H1 (cell line): ENCODE data around the gene SNX19. TPM values are rescaled to one million over a fixed set of nuclear protein-coding genes. Genes with fewer than 3 reads are reported as not detected.

ENCODE experiments used
- CTCF ChIA-PET: fragments of 300-600 bp; sonication (Branson Sonifier 250); formaldehyde crosslinking; loops from one replicate; lab custom pipeline; 2021; ENCODE audit not compliant: partially characterized antibody; lab: Charles Lee
- POLR2A ChIA-PET: fragments of 300-600 bp; sonication (Branson Sonifier 250); formaldehyde crosslinking; loops from one replicate; lab custom pipeline; 2021; ENCODE audit warnings: inconsistent platforms; ENCODE audit not compliant: partially characterized antibody; lab: Charles Lee
- DNase-seq, 2 experiments: peaks; one replicate each; pipeline versions ENCODE4 v3.0.0 to v3.0.0-alpha.2; 2010 to 2022; ENCODE audit warnings: low spot score in 2 of 2, low read depth in 1 of 2, mixed read lengths in 1 of 2
- FAIRE-seq: peaks from 2 replicates; lab custom pipeline; 2011; peaks lifted over from hg19 to GRCh38; lab: Jason Lieb, UNC
- H2AFZ ChIP-seq: 2 replicates; pipeline ENCODE4 v1.8.1; 2012; ENCODE audit warnings: low read length, inconsistent platforms
- H2AK5ac ChIP-seq: 2 replicates; pipeline ENCODE4 v1.6.1; 2013; ENCODE audit warnings: low read depth, low read length
- H2BK120ac ChIP-seq: replicated peaks from 2 replicates; pipeline ENCODE3; 2013; ENCODE audit warnings: low read depth, low read length, inconsistent platforms
- H2BK12ac ChIP-seq: 2 replicates; pipeline ENCODE4 v1.6.1; 2013; ENCODE audit warnings: low read depth, low read length
- H2BK15ac ChIP-seq: 2 replicates; pipeline ENCODE4 v1.6.1; 2013; ENCODE audit warnings: low read length
- H2BK20ac ChIP-seq: 2 replicates; pipeline ENCODE4 v1.6.1; 2013; ENCODE audit warnings: low read length
- H2BK5ac ChIP-seq: 2 replicates; pipeline ENCODE4 v1.6.1; 2013; ENCODE audit warnings: low read depth, low read length
- H3K14ac ChIP-seq: 2 replicates; pipeline ENCODE4 v1.6.1; 2013; ENCODE audit warnings: inconsistent platforms; ENCODE audit not compliant: insufficient read length
- H3K18ac ChIP-seq: 2 replicates; pipeline ENCODE4 v1.6.1; 2013; ENCODE audit warnings: low read length; ENCODE audit errors: extremely low read depth
- H3K23ac ChIP-seq: 2 replicates; pipeline ENCODE4 v1.6.1; 2013; ENCODE audit warnings: inconsistent platforms; ENCODE audit not compliant: insufficient read length
- H3K23me2 ChIP-seq: 2 replicates; pipeline ENCODE4 v1.6.1; 2013; ENCODE audit warnings: low read depth, low read length
- H3K27ac ChIP-seq: 2 replicates; pipeline ENCODE4 v1.6.1; 2011; ENCODE audit warnings: low read depth, low read length, inconsistent platforms
- H3K27me3 ChIP-seq, 4 experiments: replicated peaks in 1 of 4; 1 replicate in 1 of 4; 2 replicates in 3 of 4; pipeline versions ENCODE4 v1.6.1 to v1.8.1; 2011 to 2013; ENCODE audit warnings: low read length in 3 of 4, mild to moderate bottlenecking in 3 of 4, inconsistent platforms in 2 of 4, mixed read lengths in 2 of 4, moderate library complexity in 1 of 4; ENCODE audit not compliant: control insufficient read depth in 3 of 4, insufficient read depth in 3 of 4; ENCODE audit errors: extremely low read depth in 1 of 4
- H3K36me3 ChIP-seq, 4 experiments: 2 replicates each; pipeline versions ENCODE4 v1.6.1 to v1.8.1; 2011 to 2013; ENCODE audit warnings: mild to moderate bottlenecking in 4 of 4, low read length in 3 of 4, moderate library complexity in 2 of 4, control low read depth in 1 of 4, inconsistent platforms in 1 of 4; ENCODE audit not compliant: insufficient read depth in 4 of 4, control insufficient read depth in 2 of 4
- H3K4ac ChIP-seq: replicated peaks from 2 replicates; pipeline ENCODE3; 2013; ENCODE audit warnings: low read length, low read depth, mixed read lengths, inconsistent platforms; ENCODE audit not compliant: insufficient read length
- H3K4me1 ChIP-seq, 4 experiments: replicated peaks in 1 of 4; 1 replicate in 1 of 4; 2 replicates in 3 of 4; pipeline versions ENCODE4 v1.6.1 to v1.8.1; 2011 to 2013; ENCODE audit warnings: low read length in 3 of 4, inconsistent platforms in 2 of 4, mixed read lengths in 1 of 4; ENCODE audit not compliant: insufficient read depth in 4 of 4, control insufficient read depth in 3 of 4
- H3K4me2 ChIP-seq, 2 experiments: 2 replicates each; pipeline versions ENCODE4 v1.6.1 to v1.8.1; 2011 to 2013; ENCODE audit warnings: low read depth in 2 of 2, low read length in 2 of 2, control low read depth in 1 of 2, inconsistent platforms in 1 of 2, mild to moderate bottlenecking in 1 of 2; ENCODE audit not compliant: insufficient read depth in 1 of 2
- H3K4me3 ChIP-seq, 4 experiments: fragments of 200-600, 300-600 bp in 1 of 4; sonication (generic), shearing (Covaris generic), sonication (Bioruptor Twin) in 1 of 4; 2 replicates each; pipeline versions ENCODE4 v1.5.1 to v1.8.1; 2011 to 2016; ENCODE audit warnings: low read length in 4 of 4, low read depth in 3 of 4, control low read depth in 2 of 4, inconsistent platforms in 2 of 4, mild to moderate bottlenecking in 2 of 4, mixed read lengths in 1 of 4, moderate library complexity in 1 of 4; ENCODE audit not compliant: insufficient read depth in 2 of 4; ENCODE audit errors: extremely low read depth in 1 of 4
- H3K56ac ChIP-seq: replicated peaks from 2 replicates; pipeline ENCODE3; 2013; ENCODE audit warnings: low read depth, mild to moderate bottlenecking, mixed read lengths, low read length, inconsistent platforms; ENCODE audit not compliant: insufficient read length
- H3K79me1 ChIP-seq: 2 replicates; pipeline ENCODE4 v1.6.1; 2013; ENCODE audit warnings: low read depth, low read length, control low read depth
- H3K79me2 ChIP-seq, 2 experiments: 2 replicates each; pipeline versions ENCODE4 v1.6.1 to v1.8.1; 2012 to 2013; ENCODE audit warnings: low read length in 2 of 2, mild to moderate bottlenecking in 2 of 2, inconsistent platforms in 1 of 2; ENCODE audit not compliant: insufficient read depth in 2 of 2, control insufficient read depth in 1 of 2
- H3K9ac ChIP-seq, 4 experiments: replicated peaks in 1 of 4; 1 replicate in 1 of 4; 2 replicates in 3 of 4; pipeline versions ENCODE4 v1.6.1 to v1.8.1; 2011 to 2013; ENCODE audit warnings: low read depth in 3 of 4, low read length in 3 of 4, control low read depth in 2 of 4, mild to moderate bottlenecking in 2 of 4, moderate library complexity in 2 of 4, inconsistent platforms in 1 of 4; ENCODE audit errors: extremely low read depth in 1 of 4
- H3K9me3 ChIP-seq, 2 experiments: 2 replicates each; pipeline versions ENCODE4 v1.6.1 to v1.8.1; 2012 to 2013; ENCODE audit warnings: mild to moderate bottlenecking in 2 of 2, moderate library complexity in 2 of 2, control low read depth in 1 of 2, inconsistent platforms in 1 of 2, low read depth in 1 of 2, low read length in 1 of 2, mixed read lengths in 1 of 2; ENCODE audit not compliant: insufficient read depth in 2 of 2
- H4K20me1 ChIP-seq, 2 experiments: replicated peaks in 1 of 2; 2 replicates each; pipeline versions ENCODE3 to v1.8.1; 2011 to 2013; ENCODE audit warnings: inconsistent platforms in 2 of 2, low read length in 2 of 2, mild to moderate bottlenecking in 1 of 2; ENCODE audit not compliant: insufficient read depth in 2 of 2, control insufficient read depth in 1 of 2
- H4K5ac ChIP-seq: 2 replicates; pipeline ENCODE4 v1.6.1; 2013; ENCODE audit warnings: low read length, low read depth, mixed read lengths, inconsistent platforms; ENCODE audit not compliant: insufficient read length
- H4K8ac ChIP-seq: 2 replicates; pipeline ENCODE4 v1.8.0; 2013; ENCODE audit warnings: mild to moderate bottlenecking, moderate library complexity, low read length, inconsistent platforms; ENCODE audit not compliant: insufficient read depth; ENCODE audit errors: extremely low read depth
- H4K91ac ChIP-seq: replicated peaks from 2 replicates; pipeline ENCODE3; 2013; ENCODE audit warnings: low read length, mixed read lengths, inconsistent platforms; ENCODE audit not compliant: insufficient read length
- ATF3 ChIP-seq: IDR thresholded peaks from 2 replicates; pipeline ENCODE4 v1.6.1; 2011; ENCODE audit warnings: low read depth, mild to moderate bottlenecking, low read length; ENCODE audit not compliant: insufficient read depth
- BRCA1 ChIP-seq: IDR thresholded peaks from 2 replicates; pipeline ENCODE4 v1.6.1; 2012; ENCODE audit warnings: low read depth, low read length, improper control_type of control experiment
- CTBP2 ChIP-seq: IDR thresholded peaks from 2 replicates; pipeline ENCODE4 v1.7.0; 2011; ENCODE audit warnings: borderline replicate concordance, mild to moderate bottlenecking, moderate library complexity, mixed read lengths, low read length; ENCODE audit not compliant: insufficient read depth, insufficient read length
- KDM4A ChIP-seq: IDR thresholded peaks from one replicate; pipeline ENCODE4 v1.7.1; 2012; ENCODE audit warnings: low read depth, mild to moderate bottlenecking, moderate library complexity, low read length, inconsistent platforms; ENCODE audit not compliant: severe bottlenecking
- POLR2A ChIP-seq, 2 experiments: IDR thresholded peaks; 1 replicate in 1 of 2; 2 replicates in 1 of 2; pipeline ENCODE4 v1.6.1; 2011; ENCODE audit warnings: low read depth in 2 of 2, low read length in 2 of 2, mild to moderate bottlenecking in 2 of 2; ENCODE audit errors: control extremely low read depth in 1 of 2
- RAD21 ChIP-seq, 2 experiments: IDR thresholded peaks in 1 of 2; conservative IDR thresholded peaks in 1 of 2; 2 replicates each; pipeline ENCODE4 v1.6.1; 2011; ENCODE audit warnings: low read depth in 2 of 2, low read length in 2 of 2, improper control_type of control experiment in 1 of 2, inconsistent platforms in 1 of 2, mild to moderate bottlenecking in 1 of 2, moderate library complexity in 1 of 2
- SP1 ChIP-seq: IDR thresholded peaks from 2 replicates; pipeline ENCODE4 v1.6.1; 2011; ENCODE audit warnings: low read depth, low read length
- TAF1 ChIP-seq: IDR thresholded peaks from 2 replicates; pipeline ENCODE4 v1.6.1; 2011; ENCODE audit warnings: mild to moderate bottlenecking, low read depth, low read length
- TAF7 ChIP-seq: optimal IDR thresholded peaks from 2 replicates; pipeline ENCODE3; 2011; ENCODE audit warnings: low read depth, mild to moderate bottlenecking, inconsistent platforms, low read length, moderate library complexity, borderline replicate concordance
- TEAD4 ChIP-seq: IDR thresholded peaks from 2 replicates; pipeline ENCODE4 v1.6.1; 2012; ENCODE audit warnings: low read depth, low read length, inconsistent platforms, mixed read lengths
- WGBS, 2 experiments: shearing (Covaris generic) in 1 of 2; methylation state at CpG; one replicate each; pipeline versions ENCODE4 v1.1.6 to v1.1.7; 2013 to 2015; ENCODE audit warnings: low lambda C conversion rate in 2 of 2, mixed read lengths in 2 of 2, inconsistent platforms in 1 of 2, low coverage in 1 of 2, missing lambda C conversion rate in 1 of 2; ENCODE audit not compliant: insufficient replicate concordance in 2 of 2, insufficient coverage in 1 of 2, insufficient read length in 1 of 2; ENCODE audit errors: extremely low coverage in 1 of 2, missing lambda C conversion rate in 1 of 2; 5-methylcytosine and 5-hydroxymethylcytosine counted together
- polyA plus RNA-seq, 7 experiments: library from polyadenylated mRNA; depleted of rRNA in 3 of 7; stranded (reverse) in 5 of 7; unstranded in 2 of 7; fragments of >200 nt in 5 of 7; fragments of 200-250 nt in 2 of 7; gene quantifications; 1 replicate in 5 of 7; 2 replicates in 1 of 7; 4 replicates in 1 of 7; pipeline versions ENCODE4 v1.2.1 to v1.2.3, GENCODE V29; 2011 to 2013; ENCODE audit warnings: missing spikeins in 2 of 7, mixed read lengths in 2 of 7
- total RNA-seq: library from RNA; stranded (reverse); fragmentation: NEBNext Ultra II Directional; extraction: Animal tissue kit (Norgen Biotek cat#: 25700); gene quantifications from 2 replicates; pipeline ENCODE4 v1.2.1, GENCODE V29; 2021

SNX19 gene
- total and polyA plus RNA-seq, 2 of the 8 experiments (the other 6 are each of a cell fraction or from before 2014, with no cell fraction given) = 15.0 to 25.2 TPM

GRCh38 chr11:130861902-130862860 is 54.1 kb downstream of the SNX19 start:
- Histone ChIP-seq H3K23ac (no peak overlapping the region), H2BK12ac (peak overlapping the region; percentile 28; the same call in 1 of the 2 replicates), H2AK5ac (no peak overlapping the region), H4K5ac (no peak overlapping the region), H3K79me2 (no peaks in the 10 kb centered on the region), H2AFZ (peak overlapping the region; percentile 78), H3K79me1 (no peaks in the 10 kb centered on the region), H2BK120ac (no peak overlapping the region), H2BK20ac (no peak overlapping the region), H3K4me2 (peak overlapping the region in 1 of 2 experiments; percentile 54; a peak in 3 of 4 replicates), H3K23me2 (no peaks in the 10 kb centered on the region), H4K8ac (no peak overlapping the region), H2BK5ac (no peak overlapping the region), H4K20me1 (no peaks in the 10 kb centered on the region), H3K9ac (no peak overlapping the region), H3K9me3 (no peaks in the 10 kb centered on the region), H3K27ac (no peak overlapping the region), H2BK15ac (no peak overlapping the region; the same call in 1 of the 2 replicates), H3K14ac (no peak overlapping the region), H3K18ac (peak overlapping the region; percentile 64; the same call in 1 of the 2 replicates), H3K4me1 (peaks cover 0 to 7% (median 2%) of the 10 kb centered on the region in 4 experiments; a peak in 4 of 7 replicates), H3K27me3 (peaks cover 0 to 9% (median 2%) of the 10 kb centered on the region in 4 experiments; a peak in 3 of 7 replicates), H4K91ac (peak overlapping the region; percentile 37), H3K56ac (no peak overlapping the region), H3K36me3 (no peaks in the 10 kb centered on the region), H3K4ac (no peak overlapping the region), H3K4me3 (no peak overlapping the region)
- POLR2A ChIA-PET = interaction anchor here (0.7 to 1.3 kb wide), 3 partner anchors 32 to 431 kb away, joined by 3 to 5 read pairs (median 4); no protein-coding TSS in a partner anchor
- DNase-seq (peak; percentile 91 to 94), FAIRE-seq (peak; percentile 91)
- CTCF ChIA-PET = interaction anchor here (0.6 to 17.8 kb wide), 80 partner anchors 8 to 704 kb away, joined by 3 to 521 read pairs (median 4); partner anchors contain the start of genes ADAMTS15, ADAMTS8 and SNX19
- WGBS, 2 experiments = 33% methylated on average over 30 of the region's 30 CpGs; no CpG with 5 or more reads in 1 of the 2 experiments
- TF ChIP-seq POLR2A (IDR thresholded peaks at IDR 0.05; ENCODE audit: control extremely low read depth in 1 of 2, low read depth in 2 of 2, low read length in 2 of 2) = no peak
- peak; percentile 52; the same call in 1 of the 2 replicates for TF ChIP-seq BRCA1
- TF ChIP-seq TAF7 = peak; percentile 74
- TF ChIP-seq KDM4A = no peak
- no peak for TF ChIP-seq TAF1
- TF ChIP-seq RAD21 (IDR thresholded peaks at IDR 0.05 in 1 of 2, conservative IDR thresholded peaks at IDR 0.05 in 1 of 2; ENCODE audit: low read depth in 2 of 2, low read length in 2 of 2) = peak; percentile 100
- peak; percentile 87 for TF ChIP-seq CTBP2
- TF ChIP-seq ATF3 = peak; percentile 74
- peak; percentile 68; the same call in 1 of the 2 replicates for TF ChIP-seq TEAD4
- no peak for TF ChIP-seq SP1
